A549 (cell line): ENCODE results near the gene RASGRF1. TPM values are rescaled to one million over a fixed set of nuclear protein-coding genes. Genes with fewer than 3 reads are reported as not detected.

ENCODE experiments used
- ATAC-seq, 2 experiments: fragments of 200-7000 bp in 1 of 2; fragments of >200 bp in 1 of 2; cut with Nextera tagmentation in 1 of 2; cut with Tn5 transposase in 1 of 2; 3 replicates each; pipeline versions ENCODE4 v1.8.0 to v1.9.1; 2018 to 2020; ENCODE audit warnings: mild to moderate bottlenecking in 1 of 2, moderate library complexity in 1 of 2
- CTCF ChIA-PET: fragments of 300-600 bp; sonication (Branson Sonifier 250); formaldehyde crosslinking; extraction: SDS; loops from one replicate; lab custom pipeline; 2021; ENCODE audit warnings: antibody characterized with exemption, inconsistent platforms; lab: Yijun Ruan, JAX
- POLR2A ChIA-PET: fragments of 350-600 bp; formaldehyde crosslinking; extraction: SDS; loops from one replicate; lab custom pipeline; 2021; ENCODE audit warnings: antibody characterized with exemption, inconsistent platforms; lab: Yijun Ruan, JAX
- DNase-seq, 2 experiments: peaks; one replicate each; pipeline versions ENCODE4 v3.0.0 to v3.0.0-alpha.2; 2011 to 2016; ENCODE audit warnings: low read depth in 1 of 2, low spot score in 1 of 2
- FAIRE-seq: peaks from 2 replicates; lab custom pipeline; 2011; peaks lifted over from hg19 to GRCh38; lab: Jason Lieb, UNC
- H3K27ac ChIP-seq, 2 experiments: fragments of >200 bp; sonication (Bioruptor Twin); formaldehyde crosslinking; 3 replicates each; pipeline ENCODE4 v1.5.1; 2016 to 2017
- H3K4me1 ChIP-seq: fragments of >200 bp; sonication (Bioruptor Twin); formaldehyde crosslinking; 3 replicates; pipeline ENCODE4 v1.6.1; 2016
- H3K4me2 ChIP-seq: fragments of >200 bp; sonication (Bioruptor Twin); formaldehyde crosslinking; 3 replicates; pipeline ENCODE4 v1.6.1; 2016
- H3K4me3 ChIP-seq: fragments of >200 bp; sonication (Bioruptor Twin); formaldehyde crosslinking; 3 replicates; pipeline ENCODE4 v1.5.1; 2016
- H3K9me3 ChIP-seq: fragments of >200 bp; sonication (Bioruptor Twin); formaldehyde crosslinking; 3 replicates; pipeline ENCODE4 v1.6.1; 2016
- BCL3 ChIP-seq: fragments of >200 bp; sonication (Bioruptor Twin); formaldehyde crosslinking; IDR thresholded peaks from 3 replicates; pipeline ENCODE4 v1.6.1; 2016
- CBX2 ChIP-seq: fragments of 200-600 bp; sonication (generic); IDR thresholded peaks from 2 replicates; pipeline ENCODE4 v1.6.1; 2016; ENCODE audit warnings: low read depth, mild to moderate bottlenecking, borderline replicate concordance
- CHD2 ChIP-seq: fragments of 150-350 bp; IDR thresholded peaks from 2 replicates; pipeline ENCODE4 v1.6.1; 2014; ENCODE audit warnings: low read length; ENCODE audit not compliant: partially characterized antibody
- E2F6 ChIP-seq: IDR thresholded peaks from 2 replicates; pipeline ENCODE4 v1.6.1; 2012; ENCODE audit warnings: low read depth, borderline replicate concordance
- EHF ChIP-seq: fragments of 250-450 bp; sonication (Bioruptor Pico); IDR thresholded peaks from 2 replicates; pipeline ENCODE4 v1.5.0; 2020; ENCODE audit warnings: mild to moderate bottlenecking
- EHMT2 ChIP-seq: fragments of 200-600 bp; sonication (generic); IDR thresholded peaks from 2 replicates; pipeline ENCODE4 v1.6.1; 2016; ENCODE audit warnings: antibody characterized with exemption, low read depth, mild to moderate bottlenecking, moderate library complexity
- ELK1 ChIP-seq: fragments of 150-350 bp; IDR thresholded peaks from 2 replicates; pipeline ENCODE4 v1.6.1; 2014; ENCODE audit warnings: low read depth, mild to moderate bottlenecking, low read length
- EP300 ChIP-seq, 2 experiments: fragments of >200 bp; sonication (Bioruptor Twin); formaldehyde crosslinking; IDR thresholded peaks; 2 replicates in 1 of 2; 3 replicates in 1 of 2; pipeline ENCODE4 v1.6.1; 2016 to 2017
- FOSB ChIP-seq: fragments of 250-450 bp; sonication (Bioruptor Pico); IDR thresholded peaks from 2 replicates; pipeline ENCODE4 v1.5.0; 2020; ENCODE audit warnings: mild to moderate bottlenecking, moderate library complexity
- GATA3 ChIP-seq: IDR thresholded peaks from 2 replicates; pipeline ENCODE4 v1.6.1; 2012; ENCODE audit warnings: borderline replicate concordance
- HES2 ChIP-seq: fragments of >200 bp; sonication (Bioruptor Twin); formaldehyde crosslinking; IDR thresholded peaks from 2 replicates; pipeline ENCODE4 v1.6.1; 2016
- HEYL ChIP-seq: fragments of 250-450 bp; sonication (Bioruptor Pico); IDR thresholded peaks from 2 replicates; pipeline ENCODE4 v1.8.0; 2021; ENCODE audit warnings: mild to moderate bottlenecking, moderate library complexity
- JUN ChIP-seq, 2 experiments: fragments of >200 bp; sonication (Bioruptor Twin); formaldehyde crosslinking; IDR thresholded peaks; 2 replicates in 1 of 2; 3 replicates in 1 of 2; pipeline ENCODE4 v1.6.1; 2016 to 2017
- KDM1A ChIP-seq: fragments of 200-600 bp; sonication (generic); IDR thresholded peaks from 2 replicates; pipeline ENCODE4 v1.6.1; 2016; ENCODE audit warnings: low read depth, mild to moderate bottlenecking
- MAZ ChIP-seq: fragments of 150-350 bp; IDR thresholded peaks from 2 replicates; pipeline ENCODE4 v1.6.1; 2014; ENCODE audit warnings: antibody characterized with exemption, low read depth, low read length, borderline replicate concordance
- MYC ChIP-seq: IDR thresholded peaks from 2 replicates; pipeline ENCODE4 v1.6.1; 2012; ENCODE audit warnings: mild to moderate bottlenecking, inconsistent platforms, low read length, improper control_type of control experiment, borderline replicate concordance
- NPAS2 ChIP-seq: fragments of 250-450 bp; sonication (Bioruptor Pico); IDR thresholded peaks from 2 replicates; pipeline ENCODE4 v1.8.0; 2022; ENCODE audit warnings: mild to moderate bottlenecking, moderate library complexity, borderline replicate concordance
- PBX3 ChIP-seq: IDR thresholded peaks from 2 replicates; pipeline ENCODE4 v1.6.1; 2012
- POLR2A ChIP-seq: IDR thresholded peaks from 2 replicates; pipeline ENCODE4 v1.6.1; 2012; ENCODE audit warnings: mild to moderate bottlenecking, low read length
- RAD21 ChIP-seq, 2 experiments: fragments of >200 bp in 1 of 2; sonication (Bioruptor Twin) in 1 of 2; formaldehyde crosslinking in 1 of 2; IDR thresholded peaks in 1 of 2; conservative IDR thresholded peaks in 1 of 2; 2 replicates in 1 of 2; 3 replicates in 1 of 2; pipeline ENCODE4 v1.6.1; 2012 to 2018; ENCODE audit warnings: inconsistent platforms in 1 of 2
- RCOR1 ChIP-seq: fragments of 150-350 bp; IDR thresholded peaks from 2 replicates; pipeline ENCODE4 v1.6.1; 2014; ENCODE audit warnings: antibody characterized with exemption, low read length, low read depth
- REST ChIP-seq: fragments of 200-600 bp; sonication (generic); IDR thresholded peaks from 2 replicates; pipeline ENCODE4 v1.6.1; 2016; ENCODE audit warnings: antibody characterized with exemption, mild to moderate bottlenecking, moderate library complexity
- SMC3 ChIP-seq: fragments of >200 bp; sonication (Bioruptor Twin); formaldehyde crosslinking; IDR thresholded peaks from 3 replicates; pipeline ENCODE4 v1.6.1; 2018; ENCODE audit warnings: inconsistent platforms
- TFCP2L1 ChIP-seq: fragments of 250-450 bp; sonication (Bioruptor Pico); IDR thresholded peaks from 2 replicates; pipeline ENCODE4 v1.5.0; 2021; ENCODE audit warnings: mild to moderate bottlenecking
- TP53 ChIP-seq: fragments of 250-450 bp; sonication (Bioruptor Pico); IDR thresholded peaks from 2 replicates; pipeline ENCODE4 v1.5.0; 2021; ENCODE audit warnings: mild to moderate bottlenecking, moderate library complexity
- ZFP36 ChIP-seq: fragments of 450-650 bp; IDR thresholded peaks from 2 replicates; pipeline ENCODE4 v1.6.1; 2014; ENCODE audit warnings: borderline replicate concordance; ENCODE audit not compliant: partially characterized antibody
- ZSCAN20 ChIP-seq: fragments of 250-450 bp; sonication (Bioruptor Pico); IDR thresholded peaks from 2 replicates; pipeline ENCODE4 v1.8.0; 2022; ENCODE audit warnings: mild to moderate bottlenecking, moderate library complexity
- WGBS: methylation state at CpG from one replicate; pipeline ENCODE4 v1.1.6; 2017; ENCODE audit errors: missing lambda C conversion rate; 5-methylcytosine and 5-hydroxymethylcytosine counted together
- polyA plus RNA-seq, 4 experiments: library from polyadenylated mRNA; depleted of rRNA in 3 of 4; stranded (reverse); fragments of >200 nt; fragmentation: RNase III in 1 of 4; extraction: RNeasy Plus Mini Kit Qiagen cat#74134 plus additional on column Dnase treatment in 1 of 4; gene quantifications; 2 replicates in 3 of 4; 3 replicates in 1 of 4; pipeline ENCODE4 v1.2.3, GENCODE V29; 2011 to 2017

Gene RASGRF1
- polyA plus RNA-seq, 2 of the 4 experiments (the other 2 are of a cell fraction) = 0.13 to 0.21 TPM

GRCh38 chr15:79051029-79051428, 39.6 kb downstream of the RASGRF1 start (continued):
- TF ChIP-seq ELK1 (no peak), TP53 (CRISPR knock-in tag) (no peak), HEYL (no peak), POLR2A (no peak), BCL3 (no peak), CHD2 (no peak), EHF (CRISPR knock-in tag) (no peak), CBX2 (no peak), HES2 (no peak), E2F6 (no peak), MYC (no peak), JUN (IDR thresholded peaks at IDR 0.05) (no peak)

GRCh38 chr15:79050341-79050740, 40.2 kb downstream of the RASGRF1 start:
- ChIA-PET POLR2A (no interaction called here), CTCF (interaction anchor here (1.4 to 1.5 kb wide), 2 partner anchors 22 to 134 kb away, joined by 5 to 7 read pairs; no protein-coding TSS in a partner anchor)
- H3K27ac ChIP-seq = no peak overlapping the region
- no peak for ATAC-seq
- no peak overlapping the region for H3K4me3 ChIP-seq
- H3K4me1 ChIP-seq = no peaks in the 10 kb centered on the region
- WGBS = 70% methylated on average over 3 of the region's 3 CpGs
- DNase-seq = no peak
- H3K4me2 ChIP-seq = no peak overlapping the region
- no peak for FAIRE-seq
- TF ChIP-seq RCOR1 = no peak
- TF ChIP-seq RAD21 (conservative IDR thresholded peaks at IDR 0.05 in 1 of 2, IDR thresholded peaks at IDR 0.05 in 1 of 2) = no peak
- no peak for TF ChIP-seq FOSB
- TF ChIP-seq ELK1 = no peak
- TF ChIP-seq GATA3 = no peak
- TF ChIP-seq PBX3 = no peak
- no peak for TF ChIP-seq ZSCAN20 (CRISPR knock-in tag)
- no peak for TF ChIP-seq JUN (IDR thresholded peaks at IDR 0.05)
- TF ChIP-seq NPAS2 = no peak
- no peak for TF ChIP-seq EHF (CRISPR knock-in tag)
- no peak for TF ChIP-seq EP300 (IDR thresholded peaks at IDR 0.05)
- no peak for TF ChIP-seq EHMT2
- TF ChIP-seq KDM1A = no peak
- TF ChIP-seq REST = no peak
- no peak for TF ChIP-seq ZFP36
- TF ChIP-seq MAZ = no peak
- TF ChIP-seq TFCP2L1 (CRISPR knock-in tag) = no peak
- TF ChIP-seq BCL3 = no peak
- no peak for TF ChIP-seq SMC3
- no peaks in the 10 kb centered on the region for H3K9me3 ChIP-seq
